Adrenal gland (tissue), 12 donors: Measurements from ENCODE around the gene KCNK5. TPM values are rescaled to one million over a fixed set of nuclear protein-coding genes. Genes with fewer than 3 reads are reported as not detected.
A peak's percentile ranks its signal among the peaks of the same experiment; 100 is the strongest.

Source experiments
- DNase-seq, 7 donors: peaks; one replicate each; pipeline ENCODE4 v3.0.0-alpha.2; 2019 to 2020
- H3K27ac ChIP-seq, 5 donors: fragments of 200-600 bp; sonication (generic) in 4 of 5; 1 replicate in 3 of 5; 2 replicates in 2 of 5; pipeline versions ENCODE4 v1.5.1 to v1.8.0; 2016 to 2020; ENCODE audit warnings: mild to moderate bottlenecking in 1 of 5
- H3K27me3 ChIP-seq: fragments of 200-600 bp; 2 replicates; pipeline ENCODE4 v1.8.0; 2021
- H3K36me3 ChIP-seq, 2 donors: fragments of 200-600 bp; replicated peaks in 1 of 2; 1 replicate in 1 of 2; 2 replicates in 1 of 2; pipeline versions ENCODE4 v1.5.1 to v1.8.0; 2018 to 2022
- H3K4me1 ChIP-seq, 2 donors: fragments of 200-600 bp; replicated peaks in 1 of 2; 1 replicate in 1 of 2; 2 replicates in 1 of 2; pipeline versions ENCODE4 v1.5.1 to v1.8.0; 2018 to 2021
- H3K4me3 ChIP-seq, 4 donors: fragments of 200-600 bp; sonication (generic) in 3 of 4; one replicate each; pipeline ENCODE4 v1.5.1; 2016 to 2018
- H3K9me3 ChIP-seq, 3 donors: fragments of 200-600 bp; sonication (generic) in 1 of 3; replicated peaks in 1 of 3; 1 replicate in 2 of 3; 2 replicates in 1 of 3; pipeline versions ENCODE4 v1.5.1 to v1.8.0; 2016 to 2021
- CTCF ChIP-seq, 6 experiments: fragments of 450-650 bp in 4 of 6; fragments of 200-600 bp in 2 of 6; sonication (generic) in 1 of 6; IDR thresholded peaks; 1 replicate in 5 of 6; 2 replicates in 1 of 6; pipeline versions ENCODE4 v1.5.1 to v1.8.0; 2016 to 2021; ENCODE audit warnings: antibody characterized with exemption in 6 of 6, mild to moderate bottlenecking in 2 of 6, moderate library complexity in 1 of 6
- POLR2A ChIP-seq, 2 donors: fragments of 450-650 bp; IDR thresholded peaks; one replicate each; pipeline ENCODE4 v1.6.1; 2017; ENCODE audit warnings: antibody characterized with exemption in 2 of 2, mild to moderate bottlenecking in 2 of 2, moderate library complexity in 1 of 2
- WGBS, 4 donors: extraction: QIAGEN DNeasy Blood & Tissue Kit in 2 of 4; methylation state at CpG; one replicate each; pipeline versions ENCODE4 v1.1.5 to v1.1.7; 2013 to 2017; 5-methylcytosine and 5-hydroxymethylcytosine counted together
- intact Hi-C, 2 donors: fragments of 100-400 bp; cut with DNase I; formaldehyde crosslinking; loops; one replicate each; pipeline versions ENCODE4 v1.14.1 to v1.15.0; 2022 to 2023
- polyA plus RNA-seq, 3 donors: library from polyadenylated mRNA; stranded (reverse); fragments of 200-250 nt in 2 of 3; fragments of 350-450 nt in 1 of 3; fragmentation: Illumina TruSeq in 1 of 3; extraction: RNeasy Lipid Tissue Mini Kit (QIAGEN cat#74804) in 1 of 3; gene quantifications; one replicate each; pipeline ENCODE4 v1.2.3, GENCODE V29; 2013 to 2014
- total RNA-seq, 9 donors: library from RNA; depleted of rRNA in 4 of 9; stranded (reverse); fragments of >200 nt in 4 of 9; fragments of 120-200 nt in 1 of 9; fragmentation: NEBNext Ultra II Directional in 1 of 9; extraction: Animal tissue kit (Norgen Biotek cat#: 25700) in 1 of 9; gene quantifications; one replicate each; pipeline versions ENCODE4 v1.1.0 to v1.2.4, GENCODE V29; 2013 to 2023
- donor health status: healthy with polysubstance abuse.
- donor health status: Bipolar disorder and iron deficiency.
- donor health status: DM: yes; HTN: yes; CAD: no.
- donor health status: DM: no; HTN: no; CAD: no.
- donor health status: DM: no; HTN: no; CAD: no.
- donor health status: DM: yes; HTN: yes; CAD: no.

KCNK5 gene
- total and polyA plus RNA-seq, 12 donors, result 0.26 to 57.1 (median 1.0) TPM

GRCh38 chr6:39225543-39225942 lies 3.7 kb downstream of the KCNK5 start:
- Histone ChIP-seq H3K27ac (no peak overlapping the region), H3K9me3 (no peaks in the 10 kb centered on the region), H3K36me3 (no peaks in the 10 kb centered on the region), H3K4me1 (peaks cover 14 to 17% of the 10 kb centered on the region in 2 donors), H3K27me3 (peaks cover 9% of the 10 kb centered on the region), H3K4me3 (no peak overlapping the region)
- no peak for TF ChIP-seq POLR2A (IDR thresholded peaks at IDR 0.05)
- no peak for TF ChIP-seq CTCF (IDR thresholded peaks at IDR 0.05)
- peak in 1 of 7 donors; percentile 30 for DNase-seq
- intact Hi-C loops, result no loop called here
- 87 to 95% (median 91%) methylated on average over 4 of the region's 4 CpGs for WGBS, 4 donors

GRCh38 chr6:39224523-39225182 lies 4.6 kb downstream of the KCNK5 start:
- H3K27me3 ChIP-seq, result peaks cover 9% of the 10 kb centered on the region
- DNase-seq, result no peak
- intact Hi-C loops, result no loop called here
- 73 to 87% (median 83%) methylated on average over 5 of the region's 5 CpGs for WGBS, 4 donors
- H3K4me3 ChIP-seq, result no peak overlapping the region
- no peaks in the 10 kb centered on the region for H3K9me3 ChIP-seq
- H3K36me3 ChIP-seq, result no peaks in the 10 kb centered on the region
- peaks cover 11 to 15% of the 10 kb centered on the region in 2 donors for H3K4me1 ChIP-seq
- H3K27ac ChIP-seq, result no peak overlapping the region
- TF ChIP-seq CTCF (IDR thresholded peaks at IDR 0.05) (no peak), POLR2A (IDR thresholded peaks at IDR 0.05) (no peak)

GRCh38 chr6:39224011-39224410 lies 5.3 kb downstream of the KCNK5 start:
- H3K27me3 ChIP-seq, result peaks cover 7% of the 10 kb centered on the region
- intact Hi-C loops, result no loop called here
- 64 to 74% (median 70%) methylated on average over 2 of the region's 2 CpGs for WGBS, 4 donors

GRCh38 chr6:39223555-39223954 lies 5.7 kb downstream of the KCNK5 start:
- no peak for TF ChIP-seq CTCF (IDR thresholded peaks at IDR 0.05)
- TF ChIP-seq POLR2A (IDR thresholded peaks at IDR 0.05), result no peak
- Histone ChIP-seq H3K4me1 (peaks cover under 1 to 4% of the 10 kb centered on the region in 2 donors), H3K27ac (no peak overlapping the region), H3K9me3 (no peaks in the 10 kb centered on the region), H3K4me3 (no peak overlapping the region), H3K27me3 (peaks cover 3% of the 10 kb centered on the region), H3K36me3 (no peaks in the 10 kb centered on the region)
- intact Hi-C loops, result no loop called here
- 26 to 41% (median 38%) methylated on average over 3 of the region's 3 CpGs for WGBS, 4 donors
- DNase-seq, result no peak

More at GRCh38 chr6:39224011-39224410, 5.3 kb downstream of the KCNK5 start:
- no peak for DNase-seq
- H3K4me3 ChIP-seq, result no peak overlapping the region
- H3K4me1 ChIP-seq, result peaks cover 5 to 8% of the 10 kb centered on the region in 2 donors
- no peaks in the 10 kb centered on the region for H3K36me3 ChIP-seq
- TF ChIP-seq CTCF (IDR thresholded peaks at IDR 0.05), result no peak
- no peak for TF ChIP-seq POLR2A (IDR thresholded peaks at IDR 0.05)
- H3K9me3 ChIP-seq, result no peaks in the 10 kb centered on the region
- H3K27ac ChIP-seq, result no peak overlapping the region
